HG03159 (cell line): ENCODE data around the gene PHF2.

ENCODE experiments used
- ATAC-seq: cut with Tn5 transposase; IDR thresholded peaks from one replicate; pipeline ENCODE4 v1.9.1; 2021; ENCODE audit warnings: mild to moderate bottlenecking, moderate library complexity; ENCODE audit not compliant: unreplicated experiment

The PHF2 gene

DNA sequence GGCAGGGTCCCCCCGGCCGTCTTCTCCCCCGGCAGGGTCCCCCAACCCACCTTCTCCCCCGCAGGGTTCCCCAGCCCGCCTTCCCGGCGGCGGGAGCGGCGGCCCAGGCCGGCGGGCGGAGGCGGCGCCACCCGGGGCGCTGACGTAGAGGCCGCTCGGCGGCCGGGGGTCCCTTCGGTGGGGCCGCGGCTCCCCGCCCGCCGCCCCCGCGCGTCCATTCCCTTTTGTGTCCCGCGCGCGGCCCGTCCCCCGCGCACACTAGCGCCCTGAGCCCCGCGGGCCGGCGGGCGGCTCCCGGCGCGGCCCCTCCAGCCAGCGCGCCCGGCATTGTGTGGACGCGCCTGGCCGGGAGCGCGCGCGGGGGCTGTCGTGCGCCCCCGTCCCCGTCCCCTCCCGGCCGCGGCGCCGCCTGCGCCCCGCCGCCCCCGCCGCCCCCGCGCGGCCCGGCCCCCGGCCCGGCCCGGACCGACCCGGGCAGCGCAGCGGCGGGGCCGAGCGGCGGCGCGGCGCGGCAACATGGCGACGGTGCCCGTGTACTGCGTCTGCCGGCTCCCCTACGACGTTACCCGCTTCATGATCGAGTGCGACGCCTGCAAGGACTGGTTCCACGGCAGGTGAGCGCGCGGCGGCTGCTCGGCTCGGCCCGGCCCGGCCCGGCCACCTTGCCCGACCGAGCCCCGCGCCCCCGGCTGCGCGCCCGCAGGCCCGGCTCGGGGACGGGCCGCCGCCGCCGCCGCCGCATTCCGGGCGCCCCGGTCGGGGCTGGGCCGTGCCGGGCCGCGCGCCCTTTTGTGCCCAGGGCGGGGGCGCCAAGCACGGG lies at the start of gene PHF2:
PHF2 (plus strand) TSS at position 327 of the 820 bp plus-strand sequence; CDS start at position 517, 190 bp downstream.
- peak; percentile 41 for ATAC-seq

DNA sequence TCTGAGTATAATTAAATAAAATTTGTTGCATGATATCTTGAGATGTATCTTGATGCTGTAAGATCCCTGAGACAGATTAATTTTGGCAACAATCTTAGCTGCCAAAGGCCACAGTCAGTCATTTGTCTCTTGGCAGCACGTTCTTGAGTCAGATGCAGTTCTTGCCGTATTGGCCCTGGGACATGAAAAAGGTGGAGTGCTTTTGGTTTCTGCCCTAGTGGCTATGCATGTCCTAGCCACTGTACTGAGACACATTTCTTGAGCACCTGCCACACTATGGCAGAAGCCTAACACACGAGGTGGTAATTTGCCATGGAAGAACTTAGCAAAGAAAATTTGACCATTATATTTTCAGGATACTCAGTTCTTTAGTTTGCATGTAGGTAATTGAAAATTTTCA lies 45.0 kb upstream of the PHF2 start:
- ATAC-seq: no peak

DNA sequence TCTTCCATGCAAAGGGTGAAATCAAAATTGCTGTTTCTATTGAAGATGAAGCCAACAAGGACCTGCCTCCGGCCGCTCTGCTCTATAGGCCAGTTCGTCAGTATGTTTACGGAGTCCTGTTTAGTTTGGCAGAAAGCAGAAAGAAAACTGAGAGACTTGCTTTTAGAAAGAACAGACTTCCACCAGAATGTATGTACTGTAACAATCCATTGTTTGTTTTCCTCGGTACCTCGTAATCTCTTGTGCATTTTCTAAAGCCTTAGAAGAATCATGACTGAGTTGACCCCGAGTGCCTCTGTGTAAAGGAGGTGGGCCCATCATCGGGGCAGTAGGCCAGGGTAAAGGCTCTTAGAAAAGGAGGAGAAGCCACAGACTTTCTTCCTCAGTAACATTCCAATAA lies 44.2 kb upstream of the PHF2 start:
- no peak for ATAC-seq

DNA sequence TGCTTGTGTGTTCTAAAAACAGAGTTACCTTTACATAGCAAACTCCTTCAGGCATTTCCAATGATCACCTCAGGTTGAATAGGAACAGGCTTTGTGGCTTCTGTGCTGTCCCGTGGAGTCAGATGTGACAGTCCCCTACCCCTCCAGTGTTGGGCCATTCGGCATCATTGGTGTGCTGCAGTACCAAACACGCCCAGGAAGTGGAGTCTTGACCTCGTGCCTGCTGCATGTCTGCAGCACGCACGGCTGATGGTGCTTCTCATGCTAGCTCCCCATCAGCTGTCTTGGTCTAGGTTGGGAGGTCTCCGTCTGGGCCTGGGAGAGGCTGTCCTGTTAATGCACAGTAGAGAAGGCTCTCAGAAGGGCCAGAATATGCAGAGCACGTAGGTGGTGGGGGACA lies 42.5 kb upstream of the PHF2 start:
- ATAC-seq: no peak

DNA sequence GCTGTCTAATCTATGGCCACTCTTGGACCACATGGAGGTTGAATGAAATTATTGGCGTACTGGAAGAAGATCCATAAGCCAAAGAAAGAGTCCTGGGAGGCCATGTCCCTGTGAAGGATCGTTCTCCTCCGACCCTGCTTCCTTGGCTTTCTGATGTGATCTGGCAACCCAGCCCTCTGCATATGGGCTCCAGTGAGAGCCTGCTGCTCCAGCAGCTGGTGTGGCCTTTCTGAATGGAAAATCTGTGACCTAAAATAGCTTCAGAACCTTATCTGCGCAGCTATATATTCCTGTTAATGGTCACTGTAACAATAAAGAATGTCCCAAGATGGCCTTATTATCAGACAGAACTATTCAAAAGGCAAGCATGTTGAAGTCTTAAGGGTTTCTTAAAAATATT lies 40.2 kb upstream of the PHF2 start:
- ATAC-seq: no peak

DNA sequence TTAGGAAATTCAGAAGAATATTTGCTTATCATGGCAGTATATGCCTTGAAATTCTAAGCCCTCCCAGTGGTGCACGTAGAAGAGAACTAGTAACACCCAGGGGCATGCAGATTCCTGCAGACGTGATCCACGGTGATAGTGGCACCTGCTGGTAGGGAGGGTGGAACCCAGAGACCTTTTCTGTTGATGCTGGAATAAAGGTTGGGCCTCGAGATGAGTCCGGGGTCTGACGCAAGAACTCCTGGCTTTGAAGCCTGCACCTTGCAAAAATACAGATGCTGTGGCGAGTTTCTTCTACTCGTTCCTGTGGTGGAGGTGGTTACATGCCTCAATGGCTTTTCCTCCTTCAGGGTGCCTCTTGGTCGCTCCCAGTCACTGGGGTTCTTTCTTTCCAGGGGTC lies 39.5 kb upstream of the PHF2 start:
- ATAC-seq: no peak

DNA sequence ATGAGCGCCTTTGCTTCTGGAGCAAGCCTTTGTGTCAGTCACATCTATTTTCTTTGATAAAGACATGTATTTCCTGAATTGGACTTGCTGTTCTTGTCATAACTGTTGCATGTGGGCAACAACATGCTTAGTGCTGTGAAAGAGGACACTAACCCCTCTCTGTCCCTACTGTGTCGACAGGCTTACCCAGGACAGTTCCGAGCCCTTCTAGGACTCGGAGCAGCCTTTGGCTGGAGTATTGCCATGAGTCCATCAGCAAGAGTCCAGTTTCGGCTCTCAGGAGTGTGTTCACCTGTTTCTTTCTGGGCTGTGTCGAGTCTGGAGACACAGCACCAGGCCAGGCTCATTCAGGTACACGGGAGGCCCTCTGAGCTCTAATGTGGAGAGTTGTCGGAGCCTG lies 36.1 kb upstream of the PHF2 start:
- no peak for ATAC-seq

DNA sequence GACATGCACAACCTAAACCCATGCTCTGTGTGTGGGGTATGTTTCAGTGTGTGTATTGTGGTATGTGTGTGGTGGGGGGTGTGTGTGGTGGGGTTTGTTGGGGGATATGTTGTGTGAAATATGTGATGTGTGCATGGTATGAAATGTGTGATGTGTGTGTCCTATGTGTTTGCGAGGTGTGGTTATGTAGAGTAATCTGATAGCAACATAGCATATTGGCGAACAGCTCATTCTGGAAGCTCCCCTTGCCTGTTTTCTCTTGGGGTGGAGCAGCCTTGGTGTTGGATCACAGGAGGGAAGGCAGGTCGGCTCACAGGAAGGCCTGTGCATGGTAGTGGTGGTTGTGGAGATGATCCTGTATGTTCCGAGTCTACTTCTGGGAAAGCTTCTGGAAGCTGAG lies 35.4 kb upstream of the PHF2 start:
- no peak for ATAC-seq

DNA sequence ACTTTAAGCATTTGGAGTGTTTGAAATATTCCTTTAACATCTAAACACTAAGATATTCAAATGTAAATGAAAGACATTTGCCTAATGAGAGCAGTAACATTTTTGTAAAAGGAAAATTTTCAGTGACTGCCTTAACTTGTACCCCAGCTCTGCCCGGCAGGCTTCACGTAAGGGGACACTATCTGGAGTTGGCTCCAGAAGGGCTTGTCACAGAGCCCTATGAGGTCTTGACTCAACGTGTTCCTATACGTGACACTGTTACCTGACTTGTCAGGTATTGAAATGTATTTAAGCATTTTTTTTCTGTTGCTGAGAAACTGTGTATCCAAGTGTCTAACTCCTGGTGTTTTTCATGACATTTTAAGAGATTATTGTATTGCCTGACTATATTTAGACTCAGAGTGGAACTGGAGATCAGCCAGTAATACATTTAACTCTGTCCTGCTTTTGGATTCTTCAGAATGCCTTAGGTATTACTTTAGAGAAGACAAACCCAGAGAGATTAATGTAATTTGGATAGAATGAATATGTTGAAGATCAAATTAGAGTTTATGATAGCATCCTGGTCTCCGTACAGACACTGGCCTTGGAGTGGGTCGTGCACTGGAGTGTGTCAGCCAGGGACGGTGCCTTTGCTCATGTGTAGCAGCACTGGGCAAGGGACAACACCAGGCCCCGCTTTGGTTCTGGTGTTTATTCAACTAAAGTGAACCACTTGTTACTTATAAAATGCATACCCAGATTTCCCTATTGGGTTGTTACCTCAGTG lies 34.6 kb upstream of the PHF2 start:
- no peak for ATAC-seq

DNA sequence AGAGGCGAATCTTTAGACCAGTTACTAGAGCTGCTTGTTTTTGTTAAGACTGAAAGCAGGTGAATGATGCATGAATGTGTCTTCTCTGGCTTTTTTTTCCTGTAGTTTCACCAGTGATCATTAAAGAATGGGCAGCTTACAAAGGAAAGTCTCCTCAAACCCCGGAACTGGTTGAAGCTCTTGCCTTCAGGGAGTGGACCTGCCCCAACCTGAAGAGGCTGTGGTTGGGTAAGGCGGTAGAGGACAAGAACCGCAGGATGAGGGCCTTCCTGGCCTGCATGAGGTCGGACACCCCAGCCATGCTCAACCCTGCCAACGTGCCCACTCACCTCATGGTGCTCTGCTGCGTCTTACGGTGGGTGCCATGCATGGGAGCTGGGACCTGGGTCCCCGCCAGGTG lies 33.3 kb upstream of the PHF2 start:
- ATAC-seq: no peak

DNA sequence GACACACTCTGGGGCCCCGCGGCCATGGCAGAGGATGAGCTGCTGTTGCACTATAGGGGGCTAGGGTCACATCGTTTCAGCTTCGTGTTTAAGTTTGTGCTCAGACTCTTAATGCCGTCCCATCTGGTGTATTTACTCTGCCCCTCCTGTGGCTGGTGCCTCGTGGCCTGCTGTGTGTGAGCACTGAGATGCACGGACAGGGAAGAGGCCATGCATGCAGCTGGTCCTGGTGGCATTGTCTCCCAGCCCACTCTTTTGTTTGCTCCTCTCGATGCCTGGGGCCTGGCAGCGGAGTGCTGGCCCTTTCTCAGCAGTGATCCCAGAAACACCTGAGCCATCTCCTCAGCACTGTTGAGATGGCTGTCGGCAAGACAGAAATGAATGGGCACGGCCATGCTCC lies 30.0 kb upstream of the PHF2 start:
- ATAC-seq: no peak

DNA sequence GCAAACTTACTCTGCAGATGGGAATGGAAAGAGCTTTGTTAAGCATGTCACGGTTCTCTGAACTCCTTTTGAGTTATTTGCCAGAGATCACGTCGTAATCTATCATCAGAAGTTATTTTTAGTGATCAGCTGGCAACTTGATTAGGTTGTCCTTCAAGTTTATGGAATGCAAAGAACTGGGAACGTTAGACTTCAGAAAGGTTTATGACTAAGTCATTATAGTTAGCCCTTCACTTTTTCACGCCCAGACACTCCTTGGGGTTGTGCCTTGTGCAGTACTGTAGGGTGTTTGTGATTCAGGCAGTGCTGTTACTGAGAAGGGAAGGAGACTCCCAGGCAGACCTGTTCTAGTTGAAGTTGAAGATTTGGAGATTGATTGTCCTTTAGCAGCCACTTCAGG lies 26.8 kb upstream of the PHF2 start:
- ATAC-seq: no peak

DNA sequence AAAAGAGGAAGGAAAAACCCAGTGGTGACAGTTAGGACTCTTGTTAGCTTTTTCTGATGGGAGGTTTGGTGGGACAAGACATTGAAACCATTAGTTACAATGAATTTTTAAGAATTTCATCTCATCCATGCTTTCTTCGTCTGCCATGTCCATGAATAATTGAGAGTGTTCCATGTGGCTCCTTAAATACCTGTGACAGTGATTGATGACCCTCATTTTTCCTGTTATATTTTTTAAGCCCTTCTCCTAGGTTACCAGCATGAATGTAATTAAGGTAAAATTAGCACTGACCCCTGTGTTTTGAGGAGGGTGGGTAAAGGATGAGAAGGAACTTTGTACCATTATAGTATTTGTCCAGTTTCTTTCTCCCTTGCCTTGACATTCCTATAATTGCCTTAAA lies 23.5 kb upstream of the PHF2 start:
- ATAC-seq: no peak

DNA sequence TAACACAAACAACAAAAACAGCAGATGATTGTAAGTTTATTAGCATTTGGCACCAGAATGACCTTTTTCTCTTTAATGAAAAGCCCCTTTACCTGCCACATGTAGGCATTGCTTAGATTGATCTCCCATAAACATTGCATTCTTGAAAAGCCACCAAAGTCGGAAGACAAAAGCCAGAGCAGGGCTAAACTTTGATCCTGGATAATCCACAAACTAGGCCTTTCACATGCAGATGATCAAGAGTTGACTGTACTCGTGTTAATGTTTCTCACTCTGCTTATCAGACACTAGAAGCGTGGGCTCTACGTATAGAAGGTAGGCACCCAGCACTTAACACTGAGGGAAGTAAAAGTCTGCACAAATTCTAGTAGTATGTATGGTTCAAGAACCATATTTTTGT lies 21.0 kb upstream of the PHF2 start:
- no peak for ATAC-seq

DNA sequence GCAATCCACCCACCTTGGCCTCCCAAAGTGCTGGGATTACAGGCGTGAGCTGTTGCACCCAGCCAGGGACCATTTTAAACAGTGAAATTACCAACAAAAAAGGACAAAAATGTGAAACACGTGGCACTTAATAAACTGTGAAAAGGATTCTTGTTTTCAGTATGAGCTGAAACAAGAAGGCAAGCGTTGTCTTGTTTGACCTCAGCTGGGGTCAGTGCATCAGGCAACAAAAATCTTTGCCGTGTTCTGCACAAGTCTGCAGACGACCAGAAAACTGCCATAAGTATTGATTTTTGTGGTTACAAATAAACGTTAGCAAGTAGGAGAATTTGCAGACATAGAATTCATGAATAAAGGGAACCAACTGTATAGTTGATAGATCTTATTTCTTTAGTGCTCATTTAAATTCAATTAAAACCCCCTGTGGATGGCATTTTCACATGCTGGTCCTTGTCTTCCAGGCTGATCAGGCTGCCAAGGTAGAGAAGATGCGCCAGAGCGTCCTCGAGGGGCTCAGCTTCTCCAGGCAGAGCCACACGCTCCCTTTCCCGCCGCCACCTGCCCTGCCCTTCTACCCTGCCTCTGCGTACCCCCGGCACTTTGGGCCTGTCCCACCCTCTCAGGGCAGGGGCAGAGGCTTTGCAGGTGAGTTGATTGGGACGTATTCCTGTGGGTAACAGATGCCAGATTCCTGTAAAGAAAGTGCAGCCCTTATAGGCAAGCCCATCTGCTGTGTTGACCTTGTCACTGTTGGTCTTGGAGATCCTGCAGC lies 18.8 kb upstream of the PHF2 start:
- no peak for ATAC-seq

DNA sequence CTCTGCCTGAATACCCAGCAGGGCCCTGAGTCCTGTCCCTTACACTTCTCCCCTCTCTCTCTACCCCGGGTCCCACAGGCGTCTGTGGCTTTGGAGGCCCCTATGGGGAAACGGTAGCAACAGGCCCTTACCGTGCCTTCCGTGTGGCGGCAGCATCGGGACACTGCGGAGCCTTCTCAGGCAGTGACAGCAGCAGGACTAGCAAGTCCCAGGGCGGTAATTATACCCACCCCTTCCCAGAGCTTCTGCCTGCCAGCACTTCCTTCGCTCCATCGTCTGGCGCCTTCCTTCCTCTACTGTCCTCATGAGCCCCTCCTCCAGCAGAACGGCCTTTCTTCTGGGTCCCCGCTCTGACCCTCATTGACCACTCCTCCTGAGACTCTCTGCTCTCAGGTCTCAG lies 17.9 kb upstream of the PHF2 start:
- ATAC-seq: no peak

DNA sequence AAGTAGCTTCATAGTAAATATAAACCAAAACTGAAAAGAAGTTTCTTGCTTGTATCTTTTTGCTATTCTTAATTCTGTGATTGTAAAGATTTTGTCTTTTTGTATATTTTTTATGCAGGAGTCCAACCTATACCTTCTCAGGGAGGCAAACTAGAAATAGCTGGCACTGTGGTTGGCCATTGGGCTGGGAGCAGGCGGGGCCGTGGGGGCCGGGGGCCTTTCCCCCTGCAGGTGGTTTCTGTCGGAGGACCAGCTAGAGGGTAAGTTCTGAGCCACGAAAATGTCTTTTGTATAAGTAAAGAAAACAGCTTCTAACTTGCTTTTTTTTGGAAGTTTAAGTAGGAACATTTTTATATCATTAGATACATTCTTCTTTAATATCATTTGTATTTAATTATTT lies 15.4 kb upstream of the PHF2 start:
- ATAC-seq: no peak

DNA sequence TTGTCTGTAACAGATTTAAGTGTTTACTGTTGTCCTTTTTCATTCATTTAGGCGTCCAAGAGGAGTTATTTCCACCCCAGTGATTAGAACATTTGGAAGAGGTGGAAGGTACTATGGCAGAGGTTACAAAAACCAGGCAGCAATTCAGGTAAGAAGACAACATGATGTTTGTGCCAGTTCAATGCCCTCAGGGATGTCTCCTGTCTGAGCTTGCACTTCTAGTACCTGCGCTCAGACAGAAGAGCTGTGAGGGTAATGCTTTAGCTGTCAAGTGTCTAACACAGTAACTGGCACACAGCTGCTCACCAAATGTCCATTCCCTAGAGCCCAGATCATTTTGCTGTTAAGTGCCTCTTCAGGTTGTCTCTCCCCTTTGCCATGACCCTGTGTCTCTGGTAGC lies 14.2 kb upstream of the PHF2 start:
- ATAC-seq: no peak

DNA sequence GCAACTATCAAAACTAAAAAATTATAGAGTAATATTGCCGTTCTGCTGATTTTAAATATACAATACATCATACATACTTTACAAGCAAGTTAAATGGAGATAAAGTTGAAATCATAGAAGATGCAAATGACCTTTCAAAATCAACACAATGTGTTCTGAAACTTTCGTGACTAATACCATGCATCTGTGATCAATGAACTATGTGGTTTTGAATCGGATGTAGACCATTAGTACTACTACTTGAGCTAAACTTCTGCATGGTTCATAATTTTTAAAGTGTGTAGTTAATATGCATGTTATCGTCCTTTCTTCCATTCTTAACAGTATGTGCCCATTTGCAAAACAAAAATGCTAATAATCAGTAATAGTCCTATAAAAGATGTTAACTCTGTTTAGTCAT lies 11.3 kb upstream of the PHF2 start:
- no peak for ATAC-seq

DNA sequence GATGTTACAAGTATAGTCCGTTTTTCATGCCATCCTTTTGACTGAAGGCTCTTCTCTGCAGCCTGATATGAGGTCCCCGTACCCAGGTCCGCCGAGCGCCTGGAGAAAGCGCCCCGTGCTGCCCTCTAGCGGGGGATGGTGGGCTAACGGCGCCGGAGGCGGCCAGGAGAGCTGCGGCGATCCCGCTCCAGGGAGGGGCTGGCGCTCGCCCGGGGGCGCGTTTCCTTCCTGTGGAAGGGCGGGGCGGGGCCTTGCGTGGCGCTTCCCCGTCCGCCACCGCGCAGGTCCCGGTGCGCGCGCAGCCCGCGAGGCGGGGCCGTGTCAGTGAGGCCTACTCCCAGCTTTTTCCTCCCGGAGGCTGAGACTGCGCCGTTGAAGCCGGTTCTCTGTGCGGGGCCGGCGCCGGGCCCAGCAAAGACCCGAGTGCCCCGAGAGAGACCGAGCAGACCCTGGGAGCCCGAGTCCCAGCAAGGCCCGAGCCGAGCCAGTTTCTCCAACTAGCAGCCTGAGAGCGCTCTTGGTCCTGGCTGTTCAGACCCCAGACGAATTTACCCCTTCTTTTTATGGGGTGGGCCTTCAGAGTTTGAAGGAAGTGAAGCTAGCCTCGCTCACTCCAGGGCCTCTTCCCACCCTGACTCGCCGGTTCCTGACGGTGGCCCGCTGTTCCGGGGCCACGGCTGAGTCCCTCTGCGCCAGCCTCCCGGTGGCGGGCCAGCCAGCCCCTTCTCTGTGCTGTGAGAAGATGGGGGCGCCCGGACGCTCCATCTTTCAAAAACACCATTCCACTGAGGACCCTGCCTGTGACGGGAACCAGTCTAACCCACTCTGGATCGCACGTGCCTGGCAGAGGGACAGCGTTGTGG lies 9.7 kb upstream of the PHF2 start:
- peak; percentile 90 for ATAC-seq
